ENCODE measurements around the gene E2F4.

The E2F4 gene

DNA sequence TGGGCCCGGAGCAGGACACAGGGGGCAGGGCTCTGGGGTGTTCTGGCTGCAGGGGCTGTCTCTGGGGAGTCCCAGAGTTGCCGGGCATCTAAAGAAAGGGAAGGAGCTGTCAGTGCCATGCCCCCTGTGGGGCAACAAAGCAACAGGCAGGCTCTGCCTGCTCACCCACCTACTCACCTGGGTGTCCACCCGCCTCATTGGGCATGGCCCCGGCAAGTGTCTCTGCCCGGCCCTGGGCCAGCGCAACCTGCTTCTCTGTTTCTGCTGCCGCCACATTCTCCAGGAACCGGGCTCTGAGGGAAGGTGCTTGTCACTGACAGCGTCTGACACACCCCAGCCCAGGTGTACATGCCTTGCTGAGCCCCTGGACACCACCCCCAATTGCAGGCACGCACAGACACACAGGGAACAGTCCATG, 42.2 kb downstream of the E2F4 start:
- no peaks in the 10 kb centered on the region for H3K9me3 Mint-ChIP-seq
- no peak for DNase-seq
- no peaks in the 10 kb centered on the region for H3K27me3 Mint-ChIP-seq
- peak overlapping the region; percentile 18 for H3K27ac Mint-ChIP-seq
- peaks cover 7% of the 10 kb centered on the region for H3K4me1 Mint-ChIP-seq (ENCODE audit: low read depth)
- peaks cover 95% of the 10 kb centered on the region for H3K36me3 Mint-ChIP-seq (ENCODE audit: low read depth)
- H3K4me3 Mint-ChIP-seq: no peak overlapping the region

DNA sequence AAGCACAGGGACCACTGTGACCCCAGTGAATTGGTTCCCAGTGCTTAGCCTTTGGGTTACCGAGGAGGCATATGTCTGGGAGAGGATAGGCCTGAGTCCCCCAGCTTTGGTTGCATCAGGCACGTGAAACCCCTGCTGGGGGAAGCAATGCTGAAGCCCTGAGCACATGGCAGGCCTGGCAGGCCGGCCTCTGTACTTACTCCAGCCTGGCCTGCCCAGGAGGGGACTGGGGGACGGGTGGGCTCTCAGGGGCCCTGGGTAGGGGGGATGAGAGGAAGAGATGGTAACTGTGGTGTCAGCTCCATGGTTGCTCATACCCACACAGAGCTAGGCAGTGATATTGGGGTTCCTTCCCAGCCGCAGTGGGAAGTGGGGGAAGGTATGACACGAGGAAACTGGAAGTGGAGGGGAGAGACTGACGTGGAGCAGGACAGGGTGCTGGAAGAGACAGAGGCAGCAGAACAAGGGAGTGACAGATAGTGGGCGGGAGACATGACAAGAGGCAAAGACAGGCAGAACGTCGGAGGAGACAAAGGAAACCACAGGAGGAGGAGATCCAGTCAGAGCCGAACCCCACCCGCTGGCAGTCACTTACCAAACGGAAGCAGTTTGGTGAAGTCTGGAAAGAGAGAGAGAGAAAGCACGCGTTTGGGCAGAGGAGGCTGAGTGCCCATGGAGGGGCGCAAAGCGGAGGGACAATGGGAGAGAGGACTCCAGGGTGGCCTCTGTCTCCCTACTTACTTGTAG, 44.0 kb downstream of the E2F4 start:
- H3K4me3 Mint-ChIP-seq: peak overlapping the region; percentile 57
- DNase-seq: no peak
- no peaks in the 10 kb centered on the region for H3K9me3 Mint-ChIP-seq
- H3K36me3 Mint-ChIP-seq (ENCODE audit: low read depth): peaks cover 90% of the 10 kb centered on the region
- H3K27me3 Mint-ChIP-seq: no peaks in the 10 kb centered on the region
- peak overlapping the region; percentile 93 for H3K27ac Mint-ChIP-seq
- peaks cover 8% of the 10 kb centered on the region for H3K4me1 Mint-ChIP-seq (ENCODE audit: low read depth)

DNA sequence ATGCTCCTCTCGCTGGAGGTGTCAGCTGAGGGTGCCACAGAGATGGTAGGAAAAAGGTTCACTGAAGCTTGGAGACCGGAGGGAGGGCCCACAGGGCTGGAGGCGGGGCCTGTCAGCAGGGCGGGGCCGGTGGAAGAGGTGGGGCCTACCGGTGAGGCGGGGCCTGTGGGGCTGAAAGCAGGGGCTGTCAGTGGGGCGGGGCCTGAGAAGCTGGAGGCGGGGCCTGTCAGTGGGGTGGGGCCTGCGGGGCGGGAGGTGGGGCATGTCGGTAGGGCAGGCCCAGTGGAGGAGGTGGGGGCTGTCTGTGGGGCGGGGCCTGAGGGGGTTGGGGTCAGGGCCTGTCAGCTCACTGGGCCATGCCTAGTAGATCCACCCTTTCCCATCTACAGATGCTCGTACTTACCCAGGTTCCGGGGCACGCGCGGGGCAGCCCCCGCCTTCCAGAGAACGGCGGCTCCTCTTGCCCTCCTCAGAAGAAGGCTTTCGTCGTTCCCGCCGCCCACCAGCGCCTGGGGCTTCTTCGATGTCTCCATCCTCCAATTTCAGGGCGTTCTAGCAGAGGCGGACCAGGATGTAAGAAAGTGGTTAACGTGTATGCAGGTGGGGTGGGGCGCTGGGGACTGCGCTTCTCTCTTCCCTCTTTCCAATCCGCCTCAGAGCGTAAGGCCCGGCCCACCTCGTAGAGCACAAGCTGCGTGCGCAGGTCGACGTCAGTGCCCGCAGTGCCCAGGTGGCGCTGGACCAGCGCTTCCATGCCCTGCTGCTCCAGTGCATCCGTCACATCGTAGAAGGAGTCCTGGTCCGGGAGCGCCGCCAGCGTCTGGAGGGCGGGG, 44.8 kb downstream of the E2F4 start:
- Mint-ChIP-seq H3K4me1 (ENCODE audit: low read depth) (peaks cover 16% of the 10 kb centered on the region), H3K4me3 (peak overlapping the region; percentile 57), H3K36me3 (ENCODE audit: low read depth) (peaks cover 85% of the 10 kb centered on the region), H3K27me3 (no peaks in the 10 kb centered on the region), H3K27ac (peak overlapping the region; percentile 93), H3K9me3 (no peaks in the 10 kb centered on the region)
- DNase-seq: peak; percentile 88

DNA sequence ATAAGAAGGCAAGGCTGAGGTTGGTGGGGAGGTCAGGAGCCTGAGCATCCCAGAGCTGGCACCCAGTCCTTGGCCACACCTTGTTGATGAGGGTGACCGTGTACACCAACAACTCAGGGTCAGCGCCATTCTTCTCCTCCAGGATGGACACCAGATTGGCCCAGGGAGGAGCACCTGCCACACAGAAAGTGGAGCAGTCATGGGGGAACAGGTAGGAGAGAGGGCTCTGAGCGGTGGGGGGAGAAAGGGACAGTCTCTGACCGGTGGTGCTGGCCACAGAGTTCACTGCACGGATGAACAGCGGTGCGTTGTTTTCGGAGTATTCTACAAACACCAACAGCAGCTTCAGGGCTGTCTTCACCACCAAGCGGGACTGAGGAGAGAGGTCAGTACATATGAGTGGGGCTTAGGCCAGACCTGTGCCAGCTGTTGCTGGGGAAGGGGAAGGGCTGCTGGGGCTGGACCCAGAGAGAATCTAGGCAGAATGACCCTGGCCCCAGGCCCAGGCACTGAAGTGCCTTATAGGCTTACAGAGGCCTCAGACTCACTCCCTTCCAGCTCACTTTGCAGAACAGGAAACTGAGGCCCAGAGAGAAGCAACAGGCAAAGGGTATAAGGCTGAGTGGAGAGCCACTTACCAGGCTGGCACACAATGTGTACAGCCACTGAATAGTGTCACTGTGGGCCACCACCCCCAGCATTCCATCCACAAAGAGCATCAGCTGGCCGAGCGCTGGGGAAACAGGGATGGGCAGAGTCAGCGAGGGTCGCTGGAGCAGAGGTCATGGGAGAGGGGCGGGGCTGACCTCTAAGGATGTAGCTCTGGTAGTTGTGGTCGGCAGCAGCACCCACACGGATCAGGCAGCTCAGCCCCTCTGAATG, 45.7 kb downstream of the E2F4 start:
- peaks cover 77% of the 10 kb centered on the region for H3K36me3 Mint-ChIP-seq (ENCODE audit: low read depth)
- peak overlapping the region; percentile 48 for H3K27ac Mint-ChIP-seq
- peaks cover 22% of the 10 kb centered on the region for H3K4me1 Mint-ChIP-seq (ENCODE audit: low read depth)
- no peak for DNase-seq
- no peaks in the 10 kb centered on the region for H3K9me3 Mint-ChIP-seq
- H3K4me3 Mint-ChIP-seq: no peak overlapping the region
- no peaks in the 10 kb centered on the region for H3K27me3 Mint-ChIP-seq

DNA sequence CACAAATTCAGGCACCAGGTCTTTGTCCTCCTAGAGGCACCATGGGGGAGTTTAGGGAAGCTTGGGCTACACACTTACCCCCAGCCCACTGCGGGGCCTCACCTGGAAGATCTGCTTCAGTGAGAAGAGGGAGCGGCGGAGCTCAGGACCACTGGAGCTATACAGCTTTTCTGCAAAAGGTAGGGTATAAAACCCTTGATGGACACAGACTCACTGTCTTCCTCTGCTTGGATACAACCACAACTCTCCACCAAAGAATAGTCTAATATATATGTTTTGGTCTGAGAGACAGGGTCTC, 46.3 kb downstream of the E2F4 start:
- no peak overlapping the region for H3K4me3 Mint-ChIP-seq
- H3K9me3 Mint-ChIP-seq: no peaks in the 10 kb centered on the region
- DNase-seq: no peak
- peaks cover 22% of the 10 kb centered on the region for H3K4me1 Mint-ChIP-seq (ENCODE audit: low read depth)
- peak overlapping the region; percentile 38 for H3K27ac Mint-ChIP-seq
- H3K27me3 Mint-ChIP-seq: no peaks in the 10 kb centered on the region
- H3K36me3 Mint-ChIP-seq (ENCODE audit: low read depth): peaks cover 72% of the 10 kb centered on the region

DNA sequence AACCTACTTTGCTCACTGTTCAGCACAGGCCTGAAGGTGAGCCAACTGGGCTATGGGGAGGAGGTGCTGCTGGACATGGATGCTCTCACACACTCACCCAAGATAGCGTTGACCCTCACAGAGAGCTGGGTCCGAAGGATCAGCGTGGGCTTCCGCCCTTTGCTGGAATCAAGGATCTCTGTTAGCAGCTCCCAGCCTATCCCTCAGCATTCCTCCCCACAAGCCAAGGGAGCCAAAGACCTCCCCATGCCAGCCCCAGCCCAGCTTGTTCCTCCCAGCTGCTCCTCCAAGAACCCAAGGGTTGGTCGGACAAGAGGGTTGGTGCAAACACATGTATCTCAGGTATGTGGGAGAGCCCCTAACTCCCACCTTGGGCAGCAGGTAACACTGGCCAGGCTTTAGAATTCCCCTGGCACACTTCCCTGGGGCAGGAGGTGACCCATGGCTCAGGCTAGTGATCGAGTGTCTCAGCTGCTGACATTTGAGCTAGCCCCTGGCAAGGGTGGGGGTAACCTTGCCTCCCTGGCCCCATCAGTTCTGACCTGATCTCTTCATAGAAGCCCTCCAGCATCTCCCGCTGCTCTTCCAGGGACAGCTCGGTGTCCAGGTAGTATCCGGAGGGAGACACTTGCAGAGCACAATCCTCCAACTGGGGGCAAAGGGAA, 47.0 kb downstream of the E2F4 start:
- no peaks in the 10 kb centered on the region for H3K27me3 Mint-ChIP-seq
- H3K4me3 Mint-ChIP-seq: no peak overlapping the region
- H3K36me3 Mint-ChIP-seq (ENCODE audit: low read depth): peaks cover 68% of the 10 kb centered on the region
- no peak for DNase-seq
- peaks cover 30% of the 10 kb centered on the region for H3K4me1 Mint-ChIP-seq (ENCODE audit: low read depth)
- no peak overlapping the region for H3K27ac Mint-ChIP-seq
- no peaks in the 10 kb centered on the region for H3K9me3 Mint-ChIP-seq

DNA sequence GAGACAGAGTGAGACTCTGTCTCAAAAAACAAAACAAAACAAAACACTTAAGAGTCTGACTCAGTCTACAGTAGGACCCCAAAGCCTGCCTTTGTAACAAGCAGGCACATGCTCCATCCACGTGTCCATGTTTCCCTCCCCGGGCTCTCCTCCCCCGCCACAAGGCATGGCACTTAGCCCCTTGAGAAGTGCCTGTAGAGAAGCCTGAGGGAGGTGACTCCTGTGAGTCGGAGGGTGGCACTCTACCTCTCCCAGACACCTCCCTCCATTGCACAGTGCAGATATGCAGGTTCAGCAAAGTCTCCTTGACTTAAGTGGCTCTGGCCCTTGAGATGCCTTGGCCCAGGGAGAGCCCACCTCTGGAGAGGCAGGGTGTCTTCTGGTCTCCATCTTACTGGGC, 48.6 kb downstream of the E2F4 start:
- H3K9me3 Mint-ChIP-seq: no peaks in the 10 kb centered on the region
- peak overlapping the region; percentile 79 for H3K27ac Mint-ChIP-seq
- H3K36me3 Mint-ChIP-seq (ENCODE audit: low read depth): peaks cover 60% of the 10 kb centered on the region
- no peak overlapping the region for H3K4me3 Mint-ChIP-seq
- H3K4me1 Mint-ChIP-seq (ENCODE audit: low read depth): peaks cover 45% of the 10 kb centered on the region
- no peaks in the 10 kb centered on the region for H3K27me3 Mint-ChIP-seq
- no peak for DNase-seq

DNA sequence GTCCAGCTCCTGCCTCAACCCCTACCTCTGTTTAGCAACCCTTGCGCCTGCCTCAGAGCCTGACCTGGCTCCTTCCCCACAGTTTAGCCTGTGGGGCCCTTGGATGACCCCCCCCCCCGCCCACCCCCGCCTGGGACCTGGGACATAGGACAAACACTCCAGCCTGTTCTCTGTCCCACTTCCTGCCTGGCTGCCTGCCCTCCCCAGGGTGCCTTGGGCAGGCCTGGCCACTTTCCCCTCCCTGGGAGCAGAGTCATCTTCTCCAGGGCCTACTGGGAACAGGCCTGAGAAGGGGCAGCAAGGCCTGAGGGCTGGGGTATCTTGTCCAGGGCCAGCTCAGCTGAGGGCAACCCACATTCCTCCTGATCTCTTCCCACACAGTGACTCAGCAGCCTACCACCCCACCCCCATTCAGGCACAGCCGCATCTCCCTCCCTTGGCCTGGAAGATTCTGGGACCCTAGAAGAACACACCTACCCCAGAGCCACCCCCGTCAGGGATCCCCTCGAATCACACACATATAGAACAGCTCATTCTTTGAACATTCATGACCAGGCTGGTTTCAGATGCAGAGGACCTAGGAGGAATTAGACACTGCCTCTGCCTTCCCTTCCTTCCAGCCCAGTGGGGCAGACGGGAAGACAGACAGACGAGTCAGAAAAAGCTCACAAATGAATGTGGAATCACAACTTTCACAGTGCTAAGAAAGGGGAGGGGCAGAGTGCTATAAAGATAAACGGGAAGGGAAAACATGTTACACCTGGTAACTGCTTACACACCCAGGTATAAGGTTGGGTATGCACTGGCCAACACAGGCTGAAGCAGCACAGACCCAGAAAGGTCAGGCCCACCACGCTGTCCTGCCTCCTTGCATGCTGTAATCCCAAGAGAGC, 49.3 kb downstream of the E2F4 start:
- Mint-ChIP-seq H3K36me3 (ENCODE audit: low read depth) (peaks cover 52% of the 10 kb centered on the region), H3K27me3 (no peaks in the 10 kb centered on the region), H3K4me1 (ENCODE audit: low read depth) (peaks cover 46% of the 10 kb centered on the region), H3K4me3 (no peak overlapping the region), H3K27ac (peak overlapping the region; percentile 92), H3K9me3 (no peaks in the 10 kb centered on the region)
- no peak for DNase-seq

DNA sequence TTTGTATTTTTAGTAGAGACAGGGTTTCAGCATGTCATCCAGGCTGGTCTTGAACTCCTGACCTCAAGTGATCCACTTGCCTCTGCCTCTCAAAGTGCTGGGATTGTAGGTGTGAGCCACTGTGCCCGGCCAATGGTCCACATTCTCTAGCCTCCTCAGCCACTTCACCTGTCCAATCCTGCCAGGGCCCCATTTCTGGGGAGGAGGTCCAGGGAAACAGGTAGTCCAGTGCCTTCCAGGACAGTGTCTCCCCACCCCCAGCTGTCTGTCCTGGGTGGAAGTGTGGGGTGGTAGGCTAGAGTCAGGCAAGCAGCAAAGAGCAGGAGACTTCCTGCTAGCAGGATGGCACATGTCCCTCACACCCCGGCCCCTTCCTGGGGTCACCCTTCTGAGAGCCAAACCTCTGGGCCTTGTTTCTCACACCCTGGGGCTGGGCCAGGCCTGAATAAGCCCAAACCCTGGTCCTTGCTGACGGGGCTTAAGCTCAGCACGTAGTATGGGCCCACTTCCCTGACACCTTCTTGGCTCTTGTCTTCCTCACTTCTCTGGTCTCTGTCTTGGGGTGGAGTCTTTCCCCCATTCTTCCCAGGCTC, 50.3 kb downstream of the E2F4 start:
- Mint-ChIP-seq H3K4me3 (no peak overlapping the region), H3K4me1 (ENCODE audit: low read depth) (peaks cover 44% of the 10 kb centered on the region)

DNA sequence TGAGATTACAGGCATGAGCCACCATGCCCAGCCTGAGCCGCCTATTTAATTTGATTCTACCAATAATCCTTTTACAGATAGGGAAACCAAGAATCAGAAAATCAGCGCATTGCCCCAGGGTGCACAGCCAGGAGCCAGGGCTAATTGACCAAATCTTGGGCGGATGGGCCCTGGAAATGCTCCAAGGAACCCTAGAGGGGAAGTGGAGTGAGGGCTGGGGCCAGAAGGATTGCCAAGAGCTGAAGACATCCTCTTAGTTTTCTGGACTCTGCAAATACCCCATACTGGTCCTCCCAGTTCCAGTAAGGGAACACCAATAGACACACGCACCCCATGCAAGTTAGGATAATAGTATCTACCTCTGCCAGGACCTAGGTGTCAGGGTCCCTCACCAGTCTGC, 51.5 kb downstream of the E2F4 start:
- Mint-ChIP-seq H3K27me3 (no peaks in the 10 kb centered on the region), H3K9me3 (no peaks in the 10 kb centered on the region), H3K4me3 (peak overlapping the region; percentile 93), H3K36me3 (ENCODE audit: low read depth) (peaks cover 39% of the 10 kb centered on the region), H3K4me1 (ENCODE audit: low read depth) (peaks cover 53% of the 10 kb centered on the region), H3K27ac (peak overlapping the region; percentile 98)
- DNase-seq: no peak

More for the DNA sequence above, 50.3 kb downstream of the E2F4 start:
- H3K9me3 Mint-ChIP-seq: no peaks in the 10 kb centered on the region
- H3K36me3 Mint-ChIP-seq (ENCODE audit: low read depth): peaks cover 51% of the 10 kb centered on the region
- H3K27ac Mint-ChIP-seq: peak overlapping the region; percentile 92
- DNase-seq: no peak
- H3K27me3 Mint-ChIP-seq: no peaks in the 10 kb centered on the region

DNA sequence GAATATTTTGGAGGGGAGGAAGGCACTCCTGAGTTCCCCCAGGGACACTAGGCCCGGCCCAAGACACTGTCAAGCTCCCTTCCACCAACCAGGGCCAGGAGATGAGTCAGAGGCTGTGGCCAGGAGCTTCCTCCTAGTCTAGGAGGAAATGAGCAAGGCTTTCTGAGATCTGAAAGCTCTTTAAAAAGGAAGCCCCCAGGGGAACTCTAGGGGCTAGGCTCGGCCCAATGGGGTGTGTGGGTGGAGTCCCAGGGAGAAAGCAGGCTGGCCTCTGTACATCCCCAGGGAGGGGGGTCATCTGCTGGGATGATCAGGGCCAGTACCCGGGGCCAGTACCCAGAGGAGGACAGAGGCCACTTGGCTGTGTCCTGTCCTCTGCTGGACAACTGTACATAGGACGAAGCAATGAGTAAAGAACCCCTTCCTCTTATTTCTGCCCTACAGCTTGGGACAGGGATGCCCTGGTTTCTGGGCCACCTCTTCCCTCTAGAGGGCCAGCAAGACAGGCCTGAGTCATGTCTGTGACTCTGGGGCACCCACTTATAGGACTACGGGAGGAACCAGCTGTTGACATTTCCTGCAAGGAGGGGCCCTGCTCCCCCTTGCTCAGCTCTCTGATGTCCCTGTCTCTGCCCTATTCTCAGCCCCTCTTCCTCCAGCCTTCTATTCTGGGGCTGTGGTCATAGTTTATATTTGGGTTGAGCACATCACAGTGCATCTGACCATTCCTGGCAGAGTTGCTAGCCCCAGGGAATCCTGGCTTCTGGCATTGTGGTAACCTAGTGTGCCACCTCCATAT, 52.6 kb downstream of the E2F4 start:
- Mint-ChIP-seq H3K4me1 (ENCODE audit: low read depth) (peaks cover 62% of the 10 kb centered on the region), H3K36me3 (ENCODE audit: low read depth) (peaks cover 27% of the 10 kb centered on the region), H3K4me3 (peak overlapping the region; percentile 93), H3K9me3 (no peaks in the 10 kb centered on the region), H3K27me3 (peaks cover 4% of the 10 kb centered on the region), H3K27ac (peak overlapping the region; percentile 98)
- peak; percentile 78 for DNase-seq

DNA sequence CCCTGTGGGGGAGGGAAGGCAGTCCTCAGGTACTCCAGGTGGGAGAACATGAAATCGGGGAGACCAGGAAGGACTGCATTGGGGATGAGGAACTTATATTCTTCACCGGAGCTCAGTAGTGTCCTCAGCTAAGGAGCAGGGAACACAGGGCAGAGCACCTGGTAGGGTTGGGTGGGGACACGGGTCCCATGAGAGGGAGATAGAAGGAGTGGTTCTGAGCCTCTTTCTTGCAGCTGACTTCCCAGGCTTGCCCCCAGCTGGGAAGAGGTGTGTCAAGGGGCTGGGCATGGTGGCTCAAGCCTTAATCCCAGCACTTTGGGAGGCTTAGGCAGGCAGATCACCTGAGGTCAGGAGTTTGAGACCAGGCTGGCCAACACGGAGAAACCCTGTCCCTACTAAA, 53.2 kb downstream of the E2F4 start:
- peak overlapping the region; percentile 98 for H3K27ac Mint-ChIP-seq

More for the DNA sequence above, 53.2 kb downstream of the E2F4 start:
- H3K9me3 Mint-ChIP-seq: no peaks in the 10 kb centered on the region
- peak overlapping the region; percentile 93 for H3K4me3 Mint-ChIP-seq
- H3K4me1 Mint-ChIP-seq (ENCODE audit: low read depth): peaks cover 66% of the 10 kb centered on the region
- peaks cover 10% of the 10 kb centered on the region for H3K27me3 Mint-ChIP-seq
- no peak for DNase-seq
- H3K36me3 Mint-ChIP-seq (ENCODE audit: low read depth): peaks cover 21% of the 10 kb centered on the region
